GM18507 (cell line): ENCODE results near the gene RMND5A.
"Not testable (repeated sequence)": the region's sequence is repeated elsewhere in the genome, so short reads cannot be mapped to it uniquely, and the experiment has no call there.

Experiments
- DNase-seq: peaks from one replicate; pipeline ENCODE4 v3.0.0; 2011; ENCODE audit warnings: low read depth; ENCODE audit not compliant: insufficient read length; ENCODE audit errors: extremely low spot score
- FAIRE-seq: peaks from 2 replicates; lab custom pipeline; 2011; peaks lifted over from hg19 to GRCh38; lab: Jason Lieb, UNC

The RMND5A gene

DNA sequence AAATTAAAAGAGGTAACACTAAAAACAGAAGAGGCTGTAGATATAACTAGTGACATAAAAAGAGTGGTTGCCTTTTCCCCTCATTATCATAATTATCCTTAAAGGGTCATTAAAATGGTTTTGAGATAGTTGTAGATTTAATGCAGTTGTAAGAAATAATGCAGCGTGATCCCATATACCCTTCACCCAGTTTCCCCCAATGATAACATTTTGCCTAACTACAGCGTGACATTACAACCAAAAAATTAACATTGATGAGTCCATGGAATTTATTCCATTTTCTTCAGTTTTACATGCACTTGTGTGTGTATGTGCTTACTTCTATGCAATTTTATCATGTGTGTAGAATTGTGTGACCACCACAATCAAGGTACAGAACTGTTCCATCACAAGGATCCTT lies 13.2 kb upstream of the RMND5A start:
- DNase-seq (no peak), FAIRE-seq (no peak)

DNA sequence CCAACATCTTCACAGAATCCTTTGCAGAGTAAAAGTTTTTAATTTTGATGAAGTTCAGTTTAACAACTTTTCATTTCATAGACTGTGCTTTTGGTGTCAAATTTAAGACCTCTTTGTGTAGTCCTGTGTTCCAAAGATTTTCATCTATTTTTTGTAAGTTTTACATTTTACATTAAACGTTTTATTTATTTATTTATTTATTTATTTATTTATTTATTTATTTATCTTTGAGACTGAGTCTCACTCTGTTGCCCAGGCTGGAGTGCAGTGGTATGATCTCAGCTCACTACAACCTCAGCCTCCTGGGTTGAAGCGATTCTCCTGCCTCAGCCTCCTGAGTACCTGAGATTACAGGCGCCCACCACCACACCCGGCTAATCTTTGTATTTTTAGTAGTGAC lies 12.0 kb upstream of the RMND5A start:
- not testable (repeated sequence) for DNase-seq, FAIRE-seq

DNA sequence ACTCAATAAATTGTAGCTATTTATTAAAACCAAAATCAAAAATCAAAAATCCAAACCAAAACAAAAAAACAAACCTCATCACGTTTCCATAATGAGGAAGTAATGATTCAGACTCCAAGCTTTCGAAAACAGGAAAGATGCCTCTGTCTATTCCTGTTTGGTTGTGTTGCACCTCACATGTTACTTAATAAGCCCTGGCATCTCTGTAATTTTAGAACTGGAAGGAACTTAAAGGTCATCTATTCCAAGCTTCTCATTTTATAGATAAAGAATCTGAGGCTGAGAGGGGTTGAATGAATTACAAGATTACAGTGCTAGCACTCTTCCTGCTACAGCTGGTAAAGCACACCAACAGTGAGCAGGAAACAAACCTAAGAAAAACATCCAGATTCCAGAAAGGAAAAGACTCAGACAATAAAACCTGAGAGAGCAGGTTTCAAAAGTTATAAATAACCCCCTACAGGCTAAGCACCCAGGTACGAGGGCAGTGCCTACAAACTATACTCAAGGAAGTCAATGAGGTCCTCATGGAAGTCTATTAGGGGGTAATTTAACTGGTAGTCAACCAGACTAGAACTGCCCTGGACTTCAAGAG lies 5.4 kb upstream of the RMND5A start:
- not testable (repeated sequence) for DNase-seq, FAIRE-seq

DNA sequence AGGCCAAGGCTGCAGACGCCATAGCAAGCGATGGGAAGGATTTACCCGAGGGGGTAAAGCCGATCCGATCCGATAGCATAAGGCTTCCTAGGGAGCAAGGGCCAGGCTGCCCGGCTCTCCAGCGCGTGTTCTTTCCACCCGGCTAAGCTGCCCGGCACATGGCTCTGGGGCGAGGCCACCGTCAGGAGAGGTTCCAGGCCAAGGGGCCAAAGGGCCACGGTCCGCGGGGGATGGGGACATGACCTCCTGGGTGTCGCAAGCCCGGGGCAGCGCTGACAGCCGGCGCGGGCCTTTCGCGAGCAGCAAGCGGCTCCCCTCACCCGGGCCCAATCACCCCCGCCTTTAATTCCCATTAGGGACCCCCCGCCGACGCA lies 841 bp upstream of the RMND5A start:
- DNase-seq, FAIRE-seq: not testable (repeated sequence)

DNA sequence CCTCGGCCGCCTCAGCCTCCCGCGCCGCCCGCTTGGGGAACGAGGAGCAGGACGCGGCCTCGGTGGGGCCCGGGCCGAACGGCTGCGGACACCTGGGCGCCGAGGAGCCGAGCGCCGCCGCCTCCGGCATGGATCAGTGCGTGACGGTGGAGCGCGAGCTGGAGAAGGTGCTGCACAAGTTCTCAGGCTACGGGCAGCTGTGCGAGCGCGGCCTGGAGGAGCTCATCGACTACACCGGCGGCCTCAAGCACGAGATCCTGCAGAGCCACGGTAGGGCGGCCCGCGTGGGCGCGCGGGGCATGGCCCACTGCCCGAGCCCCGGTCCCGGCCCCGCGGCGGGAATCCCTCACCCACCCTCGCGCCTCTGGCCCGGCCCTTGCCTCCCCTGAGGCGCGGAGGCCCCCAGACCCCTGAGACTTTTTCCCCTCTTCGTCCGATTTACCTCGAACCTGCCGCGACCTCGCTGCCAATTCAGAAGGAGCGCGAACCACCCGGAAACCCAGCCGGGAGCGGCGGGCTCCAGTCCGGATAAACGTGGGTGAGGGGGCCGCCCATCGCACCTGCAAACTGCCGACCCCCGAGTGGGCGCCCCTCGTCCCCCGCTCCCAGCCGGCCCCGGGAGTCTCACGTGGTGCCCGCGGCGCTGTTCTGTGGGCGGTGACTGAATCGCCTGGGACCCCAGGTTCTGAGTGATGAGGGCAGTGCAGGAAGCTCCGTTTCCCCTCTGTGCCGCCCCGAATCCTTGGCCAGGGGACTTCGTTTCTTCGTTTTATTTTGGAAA lies 639 bp downstream of the RMND5A start:
- not testable (repeated sequence) for FAIRE-seq

DNA sequence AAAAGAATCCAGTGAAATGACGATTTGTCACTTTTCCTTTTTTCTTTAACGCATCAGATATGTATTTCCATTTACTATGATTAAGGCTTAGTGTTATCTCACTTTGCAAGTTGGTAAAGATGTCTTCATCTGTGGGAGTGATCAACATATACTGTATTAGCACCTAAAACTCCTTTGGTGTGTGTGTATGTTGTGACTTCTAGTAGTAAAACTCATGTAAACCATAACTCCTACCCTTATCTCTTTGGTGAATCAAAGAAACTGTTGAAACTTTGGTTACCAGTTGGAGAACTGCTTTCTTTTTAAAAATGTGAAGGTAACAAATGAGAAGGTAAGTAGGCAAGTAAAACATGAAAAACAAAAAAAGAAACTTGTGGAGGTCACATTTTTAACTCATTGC lies 5.6 kb downstream of the RMND5A start:
- DNase-seq, FAIRE-seq: not testable (repeated sequence)

More for the DNA sequence above, 639 bp downstream of the RMND5A start:
- DNase-seq = not testable (repeated sequence)

DNA sequence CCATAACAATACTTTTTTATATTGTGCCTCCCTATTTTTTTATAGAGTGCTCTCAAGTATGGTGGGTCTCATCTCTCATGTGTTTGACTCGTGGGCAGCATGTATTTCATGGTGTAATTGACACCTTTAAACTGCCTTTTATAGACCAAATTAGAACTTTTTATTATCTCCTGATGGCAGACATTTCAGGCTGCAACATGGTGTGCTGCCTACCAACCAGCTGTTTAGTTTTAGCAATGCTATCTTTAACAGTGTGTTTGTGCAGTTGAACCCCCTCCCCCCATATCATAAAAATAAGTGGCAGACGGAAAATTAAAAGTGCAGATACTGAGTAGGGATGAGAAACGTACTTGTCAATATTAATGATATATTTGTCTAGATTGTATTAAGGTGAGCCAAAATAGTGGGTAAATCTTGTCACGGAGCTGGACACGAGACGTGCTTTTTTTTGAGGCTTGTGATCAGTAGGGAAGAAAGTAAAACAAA lies 12.0 kb downstream of the RMND5A start:
- not testable (repeated sequence) for FAIRE-seq, DNase-seq

DNA sequence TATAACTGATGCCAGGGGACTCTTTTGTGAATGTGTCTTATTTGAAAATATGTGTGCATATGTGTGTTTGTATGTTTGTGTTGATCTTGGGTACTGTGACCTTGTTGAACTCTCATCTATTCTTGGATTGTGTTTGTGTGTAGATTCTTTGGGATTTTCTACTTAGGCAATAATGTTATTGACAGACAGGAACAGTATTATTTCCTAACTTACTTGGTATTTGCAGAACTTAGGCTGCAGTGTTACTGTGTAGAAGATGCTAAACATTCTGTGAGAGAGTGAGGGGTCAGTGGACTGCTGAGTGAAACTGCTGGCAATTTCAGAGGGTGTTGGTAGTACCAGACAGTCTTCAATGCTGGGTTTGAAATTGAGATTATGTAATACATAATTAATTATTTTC lies 12.7 kb downstream of the RMND5A start:
- not testable (repeated sequence) for DNase-seq, FAIRE-seq

DNA sequence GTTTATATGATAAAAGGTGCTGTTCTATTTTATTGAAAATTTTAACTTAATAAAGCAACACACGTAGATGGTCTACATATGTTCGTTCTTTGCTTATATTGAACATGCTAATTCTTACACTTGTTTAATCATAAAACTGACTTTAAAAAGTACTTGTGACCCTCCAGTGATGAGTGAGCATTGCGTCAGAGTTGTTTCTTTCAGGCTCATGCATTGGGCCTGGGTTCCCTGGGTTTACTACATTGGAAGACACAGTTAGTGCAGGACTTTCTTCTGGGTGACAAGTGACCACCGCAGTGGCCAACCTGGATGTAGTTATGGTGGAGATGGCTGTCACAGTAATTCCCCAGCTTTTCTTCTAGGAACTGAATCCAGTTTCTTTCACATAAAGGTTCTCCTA lies 13.4 kb downstream of the RMND5A start:
- FAIRE-seq, DNase-seq: not testable (repeated sequence)

DNA sequence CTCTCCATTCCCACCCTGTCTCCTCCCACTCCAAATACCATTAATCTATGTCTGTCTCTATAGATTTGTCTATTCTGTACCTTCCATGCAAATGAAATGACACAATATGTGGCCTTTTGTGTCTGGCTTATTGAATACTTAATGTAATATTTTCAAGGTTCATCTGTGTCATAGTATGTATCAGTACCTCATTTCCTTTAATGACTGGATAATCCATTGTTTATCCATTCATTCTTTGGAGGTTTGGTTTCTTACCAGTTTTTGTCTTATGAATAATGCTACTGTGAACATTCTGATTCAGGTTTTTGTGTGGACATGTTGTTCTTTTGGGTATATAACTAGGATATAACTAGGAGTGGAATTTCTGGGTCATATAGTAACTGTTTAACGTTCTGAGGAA lies 14.8 kb downstream of the RMND5A start:
- not testable (repeated sequence) for DNase-seq, FAIRE-seq

DNA sequence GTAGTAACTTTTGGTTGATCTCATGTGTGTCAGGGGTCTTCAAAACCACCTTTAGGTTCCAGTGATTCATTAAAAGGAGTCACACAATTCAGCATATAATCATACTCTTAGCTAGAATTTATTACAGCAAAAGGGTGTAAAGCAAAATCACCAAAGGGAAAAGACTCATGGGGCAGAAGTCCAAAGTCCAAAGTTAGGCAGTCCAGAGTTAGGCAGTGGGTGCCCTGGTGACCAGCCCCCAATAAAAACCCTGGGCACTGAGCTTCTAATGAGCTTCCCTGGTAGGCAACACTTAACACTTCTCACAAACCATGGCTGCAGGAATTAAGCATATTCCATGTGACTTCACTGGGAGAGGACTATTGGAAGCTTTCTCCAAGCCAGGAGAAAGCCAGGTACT lies 19.4 kb downstream of the RMND5A start:
- DNase-seq, FAIRE-seq: not testable (repeated sequence)

DNA sequence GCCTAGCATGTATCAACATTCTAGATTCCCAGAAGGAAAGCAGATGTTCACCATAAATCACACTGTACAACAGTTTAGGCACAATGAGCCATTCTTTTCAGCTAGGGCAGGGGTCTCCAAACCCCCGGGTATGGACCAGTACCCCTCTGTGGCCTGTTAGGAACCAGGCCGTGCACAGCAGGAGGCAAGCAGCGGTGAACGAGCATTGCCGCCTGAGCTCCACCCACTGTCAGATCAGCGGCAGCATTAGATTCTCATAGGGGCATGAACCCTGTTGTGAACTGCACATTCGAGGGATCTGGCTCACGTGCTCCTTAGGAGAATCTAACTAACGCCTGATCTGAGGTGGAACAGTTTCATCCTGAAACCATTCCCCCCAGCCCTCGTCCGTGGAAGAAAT lies 19.8 kb downstream of the RMND5A start:
- DNase-seq, FAIRE-seq: not testable (repeated sequence)

DNA sequence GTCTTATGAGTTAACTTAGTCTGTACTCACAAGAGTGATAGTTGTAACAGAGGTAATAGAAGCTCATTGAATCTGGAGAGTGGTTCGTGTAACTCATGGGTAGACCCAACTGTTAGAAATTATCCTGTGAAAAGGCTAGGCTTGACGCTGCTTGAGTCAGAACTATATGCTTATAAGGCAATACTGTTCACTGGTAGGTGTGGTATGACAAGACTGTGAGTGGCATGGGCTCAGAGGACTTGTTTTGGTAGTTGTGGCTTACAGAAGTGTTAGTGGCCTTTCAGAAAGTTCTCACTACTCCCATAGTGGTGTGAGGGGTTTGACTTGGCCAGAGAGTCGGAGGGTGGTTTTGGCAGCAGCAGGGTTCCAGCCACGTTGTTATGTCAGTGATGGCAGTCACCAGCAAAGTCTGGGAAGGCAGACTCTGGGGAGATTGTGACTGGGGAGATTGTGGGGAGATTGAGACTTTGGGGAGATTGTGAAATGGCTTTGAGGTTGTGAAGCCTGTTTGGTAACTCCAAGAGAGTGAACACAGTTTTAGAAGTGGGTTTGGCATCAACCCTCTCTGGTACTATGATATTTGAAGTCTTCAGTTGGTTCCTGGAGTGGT lies 21.9 kb downstream of the RMND5A start:
- FAIRE-seq, DNase-seq: not testable (repeated sequence)

DNA sequence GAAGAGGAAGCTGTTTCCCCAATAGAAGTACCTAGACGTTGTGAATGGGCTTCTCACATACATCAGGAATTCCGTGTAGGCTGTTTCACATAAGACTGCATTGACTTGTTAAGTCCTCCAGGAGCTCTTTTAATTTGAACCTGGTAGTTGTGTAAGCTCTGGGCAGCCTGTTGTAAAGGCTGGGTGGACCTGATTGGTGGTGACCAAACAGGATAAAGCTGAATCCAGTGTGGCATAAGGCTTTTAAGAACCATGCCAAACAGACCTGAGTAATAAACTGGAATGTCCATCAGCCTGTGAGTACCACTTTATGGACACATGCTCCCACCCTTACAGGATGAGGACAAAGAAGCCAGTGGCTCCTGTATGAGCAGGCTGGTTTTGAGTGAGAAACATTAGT lies 24.1 kb downstream of the RMND5A start:
- DNase-seq (no peak), FAIRE-seq (no peak)

DNA sequence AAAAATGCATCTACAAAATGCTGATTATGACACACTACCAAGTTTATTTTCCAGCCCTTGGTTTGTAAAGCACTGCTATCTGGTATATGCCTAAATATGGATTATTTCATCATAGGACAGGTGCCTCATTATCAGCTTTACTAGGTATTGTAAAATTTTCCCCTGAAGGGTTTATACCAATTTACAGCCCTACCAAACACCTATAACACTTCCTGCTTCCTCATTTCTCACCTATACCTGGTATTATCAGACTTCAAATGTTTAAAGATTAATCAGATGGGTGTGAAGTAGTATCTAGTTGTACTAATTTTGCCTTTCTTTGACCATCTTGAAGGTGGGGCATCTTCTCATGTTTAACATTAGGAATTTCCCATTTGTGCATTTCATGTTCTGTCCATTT lies 26.8 kb downstream of the RMND5A start:
- no peak for DNase-seq

DNA sequence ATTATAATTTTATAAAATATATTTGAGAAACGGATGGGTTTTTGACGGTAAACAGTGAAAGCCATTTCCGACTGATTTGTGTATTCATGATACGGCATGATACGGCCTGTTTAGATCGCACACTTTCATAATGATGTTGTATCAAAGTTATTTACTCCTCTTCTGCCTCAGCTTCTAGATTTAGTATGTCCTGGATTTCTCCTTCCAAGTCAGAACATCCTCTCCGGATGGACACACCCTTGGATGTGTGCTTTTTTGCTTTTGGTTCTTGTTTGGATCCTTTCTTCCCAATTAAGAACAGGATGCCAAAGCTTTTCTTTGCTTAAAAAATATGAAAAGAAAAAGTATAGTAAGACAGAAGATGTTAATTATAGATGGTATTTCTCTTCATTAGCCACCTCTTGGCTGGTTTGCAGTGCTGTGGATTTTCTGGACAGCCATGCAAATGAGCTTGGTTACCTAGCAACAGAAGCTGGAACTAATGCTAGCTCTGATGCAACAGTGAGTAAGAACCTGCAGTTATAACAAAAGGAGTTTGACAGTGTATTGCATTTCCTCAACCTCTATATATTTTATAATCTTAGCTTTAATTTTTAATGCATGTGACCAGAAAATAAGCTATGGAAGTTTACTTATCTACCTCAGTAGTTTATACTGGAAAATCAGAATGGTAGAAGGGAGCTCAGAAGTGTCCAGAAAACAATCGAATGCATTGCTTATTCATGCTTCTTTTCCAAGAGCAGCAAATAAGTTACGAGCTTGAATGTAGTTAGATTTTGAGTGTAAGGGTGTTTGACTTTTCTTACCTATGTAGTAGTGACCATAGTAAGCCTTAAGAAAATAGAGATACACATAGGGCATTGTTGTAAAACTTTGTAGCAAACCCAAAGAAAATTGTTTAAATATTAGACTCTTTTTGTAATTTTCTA lies 27.9 kb downstream of the RMND5A start:
- DNase-seq = no peak
- peak; percentile 39 for FAIRE-seq

More for the DNA sequence above, 26.8 kb downstream of the RMND5A start:
- no peak for FAIRE-seq

DNA sequence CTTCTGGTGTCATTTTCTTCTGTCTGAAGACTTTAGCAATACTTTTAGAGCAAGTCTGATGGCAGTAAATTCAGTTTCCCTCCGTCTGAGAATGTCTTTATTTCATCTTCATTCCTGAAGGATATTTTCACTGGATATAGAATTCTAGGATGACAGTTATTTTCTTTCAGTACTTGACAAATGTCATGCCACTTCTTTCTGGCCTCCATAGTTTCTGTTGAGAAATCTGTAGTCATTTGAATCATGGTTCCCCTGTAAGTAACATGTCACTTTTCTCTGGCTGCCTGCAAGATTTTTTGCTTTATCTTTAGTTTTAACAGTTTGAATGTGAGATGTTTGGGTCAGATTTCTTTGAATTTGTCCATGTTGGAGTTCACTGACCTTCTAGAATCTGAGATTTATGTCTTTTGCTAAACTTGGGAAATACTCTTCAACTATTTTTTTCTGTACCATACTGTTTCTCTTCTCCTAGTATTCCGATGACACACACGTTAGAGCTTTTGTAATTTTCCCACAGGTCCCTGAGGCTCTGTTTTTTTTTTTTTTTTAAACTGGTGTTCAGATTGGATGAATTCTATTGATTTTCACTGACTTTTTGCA lies 30.2 kb downstream of the RMND5A start:
- no peak for FAIRE-seq
- no peak for DNase-seq

DNA sequence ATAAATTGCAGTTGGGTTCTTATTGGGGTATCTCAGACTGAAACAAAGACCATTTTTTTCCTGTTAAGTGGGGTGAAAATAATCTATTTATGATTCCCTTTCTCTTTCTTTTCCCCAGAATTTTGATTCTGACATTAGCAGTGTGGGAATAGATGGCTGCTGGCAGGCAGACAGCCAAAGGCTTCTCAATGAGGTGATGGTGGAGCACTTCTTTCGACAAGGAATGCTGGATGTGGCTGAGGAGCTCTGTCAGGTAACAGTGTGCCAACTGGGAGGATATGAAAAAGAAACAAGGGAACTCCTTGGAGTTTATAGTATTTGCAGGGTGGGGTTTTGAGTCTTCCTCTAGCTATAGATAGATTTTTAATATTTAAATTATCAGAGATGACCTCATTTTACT lies 31.7 kb downstream of the RMND5A start:
- FAIRE-seq = no peak
- DNase-seq = no peak

DNA sequence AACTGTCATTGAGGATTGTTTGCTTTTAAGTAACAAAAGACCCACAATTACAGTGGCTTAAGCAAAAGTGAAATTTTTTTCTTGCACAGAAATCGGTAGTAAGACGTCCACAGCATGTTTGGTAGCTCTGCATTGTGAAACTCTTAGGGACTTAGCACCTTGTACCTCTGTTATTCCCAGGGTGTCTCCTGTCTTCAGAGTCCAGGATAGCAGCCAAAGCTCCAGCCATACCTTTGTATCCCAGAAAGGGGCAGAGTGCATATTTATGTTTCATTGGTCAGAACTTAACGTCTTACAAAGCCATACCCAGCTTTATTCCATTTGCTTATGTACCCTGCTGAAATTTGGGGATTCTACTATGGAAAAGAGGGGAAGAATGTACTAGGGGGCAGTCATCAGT lies 32.8 kb downstream of the RMND5A start:
- peak; percentile 24 for FAIRE-seq
- DNase-seq = no peak
